ENCODE data around the gene SKA3. TPM values are rescaled to one million over a fixed set of nuclear protein-coding genes. Genes with fewer than 3 reads are reported as not detected.
A peak's percentile ranks its signal among the peaks of the same experiment; 100 is the strongest.
"Not testable (repeated sequence)": the region's sequence is repeated elsewhere in the genome, so short reads cannot be mapped to it uniquely, and the experiment has no call there.

SKA3 gene
- total RNA-seq, 2 donors from 2014 or later = under 0.01 TPM; not detected in 1

GRCh38 chr13:21147827-21148226 is 28.5 kb downstream of the SKA3 start:
- Histone ChIP-seq H3K9me3 (no peaks in the 10 kb centered on the region), H3K27me3 (no peaks in the 10 kb centered on the region), H3K4me3 (no peak overlapping the region), H3K27ac (no peak overlapping the region), H3K4me1 (peaks cover 12% of the 10 kb centered on the region), H3K36me3 (replicated peaks in 1 of 2; ENCODE audit: insufficient read depth in 1 of 2, low read depth in 2 of 2) (peaks cover 0 to 10% of the 10 kb centered on the region in 2 donors)
- ATAC-seq (no peak), DNase-seq (no peak)
- 67 to 84% methylated on average over 4 of the region's 4 CpGs for WGBS, 2 donors
- TF ChIP-seq POLR2A (IDR thresholded peaks at IDR 0.05) (no peak), CTCF (IDR thresholded peaks at IDR 0.05) (no peak)
- intact Hi-C loops (cut with DNase I) = no loop called here

GRCh38 chr13:21142766-21143165 is 33.6 kb downstream of the SKA3 start:
- Histone ChIP-seq H3K9me3 (no peaks in the 10 kb centered on the region), H3K27me3 (no peaks in the 10 kb centered on the region), H3K27ac (no peak overlapping the region), H3K36me3 (replicated peaks in 1 of 2; ENCODE audit: insufficient read depth in 1 of 2, low read depth in 2 of 2) (peaks cover 0 to 8% of the 10 kb centered on the region in 2 donors), H3K4me3 (no peak overlapping the region), H3K4me1 (peaks cover 41% of the 10 kb centered on the region)
- TF ChIP-seq CTCF (IDR thresholded peaks at IDR 0.05) = no peak
- no peak for TF ChIP-seq POLR2A (IDR thresholded peaks at IDR 0.05)
- intact Hi-C loops (cut with DNase I) = no loop called here
- DNase-seq (no peak), ATAC-seq (no peak)
- 87 to 92% methylated on average over 3 of the region's 3 CpGs for WGBS, 2 donors

- intact Hi-C loops (cut with DNase I) = no loop called here
- no peaks in the 10 kb centered on the region for H3K27me3 ChIP-seq
- ATAC-seq = no peak
- peak overlapping the region in 1 of 2 donors; percentile 15 for H3K4me3 ChIP-seq
- H3K27ac ChIP-seq = peak overlapping the region; percentile 88 to 92 (median 88)
- WGBS, 2 donors = 66 to 82% methylated on average over 12 of the region's 12 CpGs
- H3K36me3 ChIP-seq (replicated peaks in 1 of 2; ENCODE audit: insufficient read depth in 1 of 2, low read depth in 2 of 2) = no peaks in the 10 kb centered on the region
- no peak for TF ChIP-seq CTCF (IDR thresholded peaks at IDR 0.05)
- TF ChIP-seq POLR2A (IDR thresholded peaks at IDR 0.05) = no peak
- peak in 2 of 4 donors; percentile 10 to 26 for DNase-seq
- no peaks in the 10 kb centered on the region for H3K9me3 ChIP-seq
- peaks cover 41% of the 10 kb centered on the region for H3K4me1 ChIP-seq
Measured at GRCh38 chr13:21139374-21139773, 37.0 kb downstream of the SKA3 start.

- intact Hi-C loops (cut with DNase I) = no loop called here
- ATAC-seq (no peak), DNase-seq (no peak)
- peak in 1 of 7 experiments; percentile 8 for TF ChIP-seq CTCF (IDR thresholded peaks at IDR 0.05)
- TF ChIP-seq POLR2A (IDR thresholded peaks at IDR 0.05) = no peak
- H3K4me3 ChIP-seq = no peak overlapping the region
- 14 to 30% methylated on average over 1 of the region's 1 CpG for WGBS, 2 donors
- H3K9me3 ChIP-seq = no peaks in the 10 kb centered on the region
- peak overlapping the region in 2 of 4 donors; percentile 33 to 88 for H3K27ac ChIP-seq
- H3K4me1 ChIP-seq = peaks cover 37% of the 10 kb centered on the region
- no peaks in the 10 kb centered on the region for H3K27me3 ChIP-seq
- no peaks in the 10 kb centered on the region for H3K36me3 ChIP-seq (replicated peaks in 1 of 2; ENCODE audit: insufficient read depth in 1 of 2, low read depth in 2 of 2)
Measured at GRCh38 chr13:21138561-21138960, 37.8 kb downstream of the SKA3 start.

- 75 to 78% methylated on average over 5 of the region's 5 CpGs for whole genome bisulfite sequencing, 2 donors
- Histone ChIP-seq H3K27me3 (no peaks in the 10 kb centered on the region), H3K27ac (no peak overlapping the region), H3K36me3 (replicated peaks in 1 of 2; ENCODE audit: insufficient read depth in 1 of 2, low read depth in 2 of 2) (no peaks in the 10 kb centered on the region), H3K4me1 (peaks cover 28% of the 10 kb centered on the region), H3K9me3 (no peaks in the 10 kb centered on the region), H3K4me3 (no peak overlapping the region)
- ATAC-seq = no peak
- no peak for DNase-seq
- intact Hi-C loops (cut with DNase I) = no loop called here
- TF ChIP-seq POLR2A (IDR thresholded peaks at IDR 0.05) (no peak), CTCF (IDR thresholded peaks at IDR 0.05) (no peak)
Measured at GRCh38 chr13:21137696-21138095, 38.7 kb downstream of the SKA3 start.

- DNase-seq; ATAC-seq; intact Hi-C loops (cut with DNase I); H3K9me3 ChIP-seq; H3K27ac ChIP-seq; H3K27me3 ChIP-seq; H3K4me3 ChIP-seq; H3K36me3 ChIP-seq (replicated peaks in 1 of 2; ENCODE audit: insufficient read depth in 1 of 2, low read depth in 2 of 2): not testable (repeated sequence)
- WGBS, 2 donors = 82 to 84% methylated on average over 6 of the region's 6 CpGs
- H3K4me1 ChIP-seq = peaks cover 10% of the 10 kb centered on the region
Measured at GRCh38 chr13:21135833-21136232, 40.5 kb downstream of the SKA3 start.
